Parathyroid adenoma (tissue), 2 donors: ENCODE results near the gene LUC7L.

Experiments used
- H2AFZ ChIP-seq: fragments of 300-600 bp; sonication (generic); one replicate; pipeline ENCODE4 v1.7.0; 2017; ENCODE audit warnings: antibody characterized with exemption, mild to moderate bottlenecking
- H3K27ac ChIP-seq: fragments of 300-600 bp; sonication (generic); one replicate; pipeline ENCODE4 v1.7.0; 2017
- H3K27me3 ChIP-seq: fragments of 300-600 bp; sonication (generic); one replicate; pipeline ENCODE4 v1.7.0; 2017; ENCODE audit warnings: low read length; ENCODE audit not compliant: control insufficient read depth, insufficient read depth
- H3K36me3 ChIP-seq: fragments of 300-600 bp; sonication (generic); one replicate; pipeline ENCODE4 v1.7.0; 2017; ENCODE audit warnings: low read length; ENCODE audit not compliant: control insufficient read depth, insufficient read depth
- H3K4me1 ChIP-seq: fragments of 300-600 bp; sonication (generic); one replicate; pipeline ENCODE4 v1.7.0; 2017; ENCODE audit warnings: control low read depth
- H3K4me2 ChIP-seq: fragments of 300-600 bp; sonication (generic); one replicate; pipeline ENCODE4 v1.7.0; 2017; ENCODE audit warnings: low read length
- H3K4me3 ChIP-seq: fragments of 300-600 bp; sonication (generic); one replicate; pipeline ENCODE4 v1.7.0; 2017; ENCODE audit warnings: low read depth, low read length
- H3K79me2 ChIP-seq: fragments of 300-600 bp; sonication (generic); one replicate; pipeline ENCODE4 v1.7.0; 2017; ENCODE audit warnings: control low read depth
- H3K9ac ChIP-seq: fragments of 300-600 bp; sonication (generic); one replicate; pipeline ENCODE4 v1.7.0; 2017; ENCODE audit warnings: mild to moderate bottlenecking
- H3K9me3 ChIP-seq: fragments of 300-600 bp; sonication (generic); one replicate; pipeline ENCODE4 v1.7.0; 2017; ENCODE audit warnings: low read length; ENCODE audit not compliant: control insufficient read depth
- CTCF ChIP-seq: fragments of 300-600 bp; sonication (generic); IDR thresholded peaks from one replicate; pipeline ENCODE4 v1.7.0; 2017; ENCODE audit warnings: antibody characterized with exemption, mild to moderate bottlenecking
- donor health status: primary hyperparathyroidism.

LUC7L gene

GRCh38 chr16:275041-275641, 45.9 kb upstream of the LUC7L start:
- Histone ChIP-seq H3K79me2 (no peaks in the 10 kb centered on the region), H3K4me2 (peak overlapping the region; percentile 83), H3K27me3 (no peaks in the 10 kb centered on the region), H3K9me3 (no peaks in the 10 kb centered on the region), H3K4me3 (peak overlapping the region; percentile 54), H3K4me1 (no peaks in the 10 kb centered on the region), H3K9ac (peak overlapping the region; percentile 46), H2AFZ (peak overlapping the region; percentile 89), H3K27ac (no peak overlapping the region), H3K36me3 (no peaks in the 10 kb centered on the region)
- no peak for TF ChIP-seq CTCF

GRCh38 chr16:273547-274421, 44.5 kb upstream of the LUC7L start:
- Histone ChIP-seq H2AFZ (no peak overlapping the region), H3K4me2 (no peak overlapping the region), H3K79me2 (no peaks in the 10 kb centered on the region), H3K36me3 (no peaks in the 10 kb centered on the region), H3K9me3 (no peaks in the 10 kb centered on the region), H3K9ac (no peak overlapping the region), H3K4me3 (no peak overlapping the region), H3K4me1 (no peaks in the 10 kb centered on the region), H3K27me3 (no peaks in the 10 kb centered on the region), H3K27ac (no peak overlapping the region)
- TF ChIP-seq CTCF = no peak

GRCh38 chr16:272633-273546, 43.6 kb upstream of the LUC7L start:
- Histone ChIP-seq H3K9ac (no peak overlapping the region), H3K27ac (no peak overlapping the region), H3K79me2 (no peaks in the 10 kb centered on the region), H2AFZ (no peak overlapping the region), H3K9me3 (no peaks in the 10 kb centered on the region), H3K4me3 (no peak overlapping the region), H3K4me2 (no peak overlapping the region), H3K36me3 (no peaks in the 10 kb centered on the region), H3K4me1 (no peaks in the 10 kb centered on the region), H3K27me3 (no peaks in the 10 kb centered on the region)
- TF ChIP-seq CTCF = no peak

- Histone ChIP-seq H3K27me3 (no peaks in the 10 kb centered on the region), H3K36me3 (no peaks in the 10 kb centered on the region), H3K9ac (no peak overlapping the region), H3K4me3 (no peak overlapping the region), H3K79me2 (no peaks in the 10 kb centered on the region), H2AFZ (no peak overlapping the region), H3K9me3 (no peaks in the 10 kb centered on the region), H3K27ac (no peak overlapping the region), H3K4me1 (no peaks in the 10 kb centered on the region), H3K4me2 (no peak overlapping the region)
- no peak for TF ChIP-seq CTCF
Measured at GRCh38 chr16:270381-271255, 41.4 kb upstream of the LUC7L start.
